ENCODE data around the gene P2RY11. TPM values are rescaled to one million over a fixed set of nuclear protein-coding genes. Genes with fewer than 3 reads are reported as not detected.

Gene P2RY11
- total and polyA plus RNA-seq, 4 donors: 0.68 to 5.3 (median 3.7) TPM

DNA sequence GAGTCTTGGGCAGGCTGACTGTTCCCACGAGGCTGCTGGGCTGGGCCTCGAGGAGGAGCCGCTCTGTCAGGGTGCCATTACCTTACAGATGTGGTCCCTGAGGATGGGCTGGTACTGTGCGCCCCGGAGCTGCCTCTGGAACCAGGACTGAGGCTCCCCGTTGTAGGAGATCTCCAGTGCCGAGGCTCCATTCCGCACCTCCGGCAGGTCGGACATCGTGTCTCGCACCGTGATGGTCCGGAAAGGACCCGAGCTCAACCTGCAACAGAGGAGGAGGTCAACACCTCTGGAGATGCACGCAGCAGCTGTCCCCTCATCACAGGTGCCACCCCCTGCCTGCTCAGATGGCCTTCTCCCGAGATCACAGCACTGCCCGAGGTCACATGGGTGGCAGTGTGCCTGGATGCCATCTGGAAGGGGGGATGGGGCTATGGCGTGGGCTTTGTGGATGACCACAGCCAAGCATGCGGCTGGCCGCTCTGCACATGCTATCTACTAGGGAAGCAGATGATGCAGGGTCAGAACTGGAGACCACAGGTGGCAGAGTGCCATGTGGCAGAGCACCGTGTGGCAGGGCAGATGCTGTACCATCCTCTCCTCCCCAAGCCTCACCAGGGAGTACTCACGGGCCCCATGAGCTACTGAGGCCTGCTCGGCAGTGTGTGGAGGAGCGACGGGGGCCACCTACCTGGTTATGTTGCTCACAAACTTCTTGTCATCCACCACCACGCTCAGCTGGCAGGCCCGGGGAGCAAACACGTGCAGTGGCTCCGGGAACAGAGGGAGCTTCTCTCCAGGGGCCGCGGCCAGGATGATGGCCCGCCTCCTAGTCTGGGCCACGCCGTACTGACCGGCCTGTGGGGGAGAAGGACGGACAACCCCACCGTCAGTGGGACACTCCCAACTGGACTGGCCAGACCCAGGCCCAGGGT, 26.5 kb downstream of the P2RY11 start:
- Histone ChIP-seq H3K36me3 (ENCODE audit: control insufficient read depth in 4 of 4, insufficient read depth in 3 of 4, low read depth in 1 of 4, low read length in 3 of 4) (peaks cover 36 to 86% (median 47%) of the 10 kb centered on the region in 4 donors), H3K9me3 (ENCODE audit: control insufficient read depth in 4 of 4, low read length in 3 of 4) (no peaks in the 10 kb centered on the region), H3K4me1 (ENCODE audit: control insufficient read depth in 4 of 4, insufficient read depth in 4 of 4, low read length in 3 of 4) (no peaks in the 10 kb centered on the region), H3K27me3 (ENCODE audit: control insufficient read depth in 4 of 4, insufficient read depth in 4 of 4, low read length in 3 of 4) (no peaks in the 10 kb centered on the region), H3K4me3 (ENCODE audit: low read depth in 1 of 3, low read length in 3 of 3) (no peak overlapping the region), H3K9ac (ENCODE audit: low read depth in 1 of 2, low read length in 2 of 2) (no peak overlapping the region), H3K27ac (ENCODE audit: low read depth in 1 of 2, low read length in 2 of 2) (no peak overlapping the region)
- TF ChIP-seq EGR1 (IDR thresholded peaks at IDR 0.05; ENCODE audit: low read depth in 2 of 2): no peak
- no peak for TF ChIP-seq HNF4G (IDR thresholded peaks at IDR 0.05)
- no peak for TF ChIP-seq JUND (IDR thresholded peaks at IDR 0.05)
- no peak for TF ChIP-seq FOXA2 (IDR thresholded peaks at IDR 0.05)
- TF ChIP-seq SP1 (IDR thresholded peaks at IDR 0.05): no peak
- no peak for TF ChIP-seq GABPA (IDR thresholded peaks at IDR 0.05 in 1 of 2, conservative IDR thresholded peaks at IDR 0.05 in 1 of 2)
- no peak for TF ChIP-seq FOXA1 (IDR thresholded peaks at IDR 0.05)
- TF ChIP-seq YY1 (IDR thresholded peaks at IDR 0.05): no peak
- no peak for TF ChIP-seq CTCF (IDR thresholded peaks at IDR 0.05; ENCODE audit: low read depth, low read length, missing input control)
- TF ChIP-seq NR2F2 (IDR thresholded peaks at IDR 0.05): no peak
- no peak for TF ChIP-seq TAF1 (conservative IDR thresholded peaks at IDR 0.05)
- no peak for TF ChIP-seq REST (IDR thresholded peaks at IDR 0.05)
- no peak for TF ChIP-seq RXRA (IDR thresholded peaks at IDR 0.05)
- no peak for TF ChIP-seq ZBTB33 (IDR thresholded peaks at IDR 0.05)
- no peak for TF ChIP-seq HNF4A (conservative IDR thresholded peaks at IDR 0.05)
- TF ChIP-seq, protein P1, sequence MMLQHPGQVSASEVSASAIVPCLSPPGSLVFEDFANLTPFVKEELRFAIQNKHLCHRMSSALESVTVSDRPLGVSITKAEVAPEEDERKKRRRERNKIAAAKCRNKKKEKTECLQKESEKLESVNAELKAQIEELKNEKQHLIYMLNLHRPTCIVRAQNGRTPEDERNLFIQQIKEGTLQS (IDR thresholded peaks at IDR 0.05): no peak
- no peak for TF ChIP-seq RAD21 (IDR thresholded peaks at IDR 0.05)
- TF ChIP-seq MAX (IDR thresholded peaks at IDR 0.05): no peak
- WGBS: 94% methylated on average over 38 of the region's 38 CpGs
- DNase-seq (ENCODE audit: low spot score): no peak

All from liver (tissue), 9 donors.